GM12864 (cell line): ENCODE data around the gene MFAP3L.

Experiments
- DNase-seq: peaks from one replicate; pipeline ENCODE4 v3.0.0-alpha.2; 2011; ENCODE audit warnings: low read depth
- H3K4me3 ChIP-seq: 2 replicates; pipeline ENCODE4 v1.5.1; 2011; ENCODE audit warnings: mild to moderate bottlenecking, low read depth, low read length, control low read depth
- CTCF ChIP-seq: IDR thresholded peaks from 2 replicates; pipeline ENCODE4 v1.5.1; 2011; ENCODE audit warnings: low read depth, mild to moderate bottlenecking, moderate library complexity, low read length, control low read depth, inconsistent platforms; ENCODE audit errors: missing control alignments

MFAP3L gene

GRCh38 chr4:170001745-170002267, 24.4 kb downstream of the MFAP3L start:
- H3K4me3 ChIP-seq = no peak overlapping the region
- TF ChIP-seq CTCF = no peak
- no peak for DNase-seq

GRCh38 chr4:170001011-170001744, 25.0 kb downstream of the MFAP3L start:
- no peak overlapping the region for H3K4me3 ChIP-seq
- no peak for TF ChIP-seq CTCF
- DNase-seq = no peak

GRCh38 chr4:169999923-170000322, 26.3 kb downstream of the MFAP3L start:
- no peak overlapping the region for H3K4me3 ChIP-seq
- TF ChIP-seq CTCF = no peak
- DNase-seq = no peak

DNA sequence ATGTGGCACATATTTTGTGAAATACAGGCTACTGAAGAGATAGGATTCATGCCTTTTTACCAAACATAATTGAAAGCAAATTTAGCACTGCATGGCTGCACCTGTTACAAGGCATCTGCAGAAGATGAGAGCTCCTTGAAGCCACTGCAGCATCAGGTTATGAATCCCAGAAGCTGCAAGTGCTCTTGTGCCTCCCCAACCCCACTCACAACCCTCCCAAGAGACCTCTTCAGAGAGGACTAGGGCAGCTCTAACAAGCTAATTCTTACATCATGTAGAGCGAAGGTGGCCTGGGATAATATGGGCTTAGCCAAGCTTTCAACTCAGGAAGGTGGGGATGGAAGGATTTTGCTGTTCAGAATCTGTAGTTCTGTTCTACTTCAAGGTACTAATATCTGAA, 27.2 kb downstream of the MFAP3L start:
- no peak for TF ChIP-seq CTCF
- no peak overlapping the region for H3K4me3 ChIP-seq
- no peak for DNase-seq

GRCh38 chr4:169996379-169997240, 29.6 kb downstream of the MFAP3L start:
- TF ChIP-seq CTCF = no peak
- no peak for DNase-seq

GRCh38 chr4:169993531-169993930, 32.7 kb downstream of the MFAP3L start:
- no peak overlapping the region for H3K4me3 ChIP-seq
- DNase-seq = no peak
- no peak for TF ChIP-seq CTCF

More at GRCh38 chr4:169996379-169997240, 29.6 kb downstream of the MFAP3L start:
- no peak overlapping the region for H3K4me3 ChIP-seq
